Neutrophil (primary cell): ENCODE measurements around the gene UBE4B.
"Not testable (repeated sequence)": the region's sequence is repeated elsewhere in the genome, so short reads cannot be mapped to it uniquely, and the experiment has no call there.

Experiments
- H3K27ac ChIP-seq: fragments of 200-600 bp; sonication (generic); 2 replicates; pipeline ENCODE4 v1.5.1; 2016; ENCODE audit warnings: mild to moderate bottlenecking, moderate library complexity
- H3K27me3 ChIP-seq: fragments of 200-600 bp; sonication (generic); 2 replicates; pipeline ENCODE4 v1.6.0; 2016; ENCODE audit warnings: mild to moderate bottlenecking
- H3K36me3 ChIP-seq: fragments of 200-600 bp; sonication (generic); 2 replicates; pipeline ENCODE4 v1.5.1; 2017
- H3K4me1 ChIP-seq, 2 experiments: fragments of 200-600 bp in 1 of 2; sonication (generic) in 1 of 2; 1 replicate in 1 of 2; 2 replicates in 1 of 2; pipeline versions ENCODE4 v1.5.1 to v1.6.1; 2013 to 2016; ENCODE audit warnings: low read depth in 1 of 2, low read length in 1 of 2, mild to moderate bottlenecking in 1 of 2, moderate library complexity in 1 of 2; ENCODE audit not compliant: control insufficient read depth in 1 of 2, insufficient read depth in 1 of 2
- H3K4me3 ChIP-seq, 2 experiments: fragments of 200-600 bp in 1 of 2; sonication (generic) in 1 of 2; 1 replicate in 1 of 2; 2 replicates in 1 of 2; pipeline ENCODE4 v1.5.1; 2013 to 2016; ENCODE audit warnings: low read depth in 1 of 2, low read length in 1 of 2, mild to moderate bottlenecking in 1 of 2, moderate library complexity in 1 of 2
- H3K9me3 ChIP-seq: fragments of 200-600 bp; sonication (generic); 2 replicates; pipeline ENCODE4 v1.5.1; 2016
- TF ChIP-seq, protein P1 (sequence below): fragments of 200-600 bp; sonication (generic); IDR thresholded peaks from 2 replicates; pipeline ENCODE4 v1.5.1; 2016; ENCODE audit warnings: antibody characterized with exemption

UBE4B gene

GRCh38 chr1:10065760-10066159 is 33.0 kb downstream of the UBE4B start:
- peak overlapping the region; percentile 83 for H3K27ac ChIP-seq
- TF ChIP-seq, protein P1, sequence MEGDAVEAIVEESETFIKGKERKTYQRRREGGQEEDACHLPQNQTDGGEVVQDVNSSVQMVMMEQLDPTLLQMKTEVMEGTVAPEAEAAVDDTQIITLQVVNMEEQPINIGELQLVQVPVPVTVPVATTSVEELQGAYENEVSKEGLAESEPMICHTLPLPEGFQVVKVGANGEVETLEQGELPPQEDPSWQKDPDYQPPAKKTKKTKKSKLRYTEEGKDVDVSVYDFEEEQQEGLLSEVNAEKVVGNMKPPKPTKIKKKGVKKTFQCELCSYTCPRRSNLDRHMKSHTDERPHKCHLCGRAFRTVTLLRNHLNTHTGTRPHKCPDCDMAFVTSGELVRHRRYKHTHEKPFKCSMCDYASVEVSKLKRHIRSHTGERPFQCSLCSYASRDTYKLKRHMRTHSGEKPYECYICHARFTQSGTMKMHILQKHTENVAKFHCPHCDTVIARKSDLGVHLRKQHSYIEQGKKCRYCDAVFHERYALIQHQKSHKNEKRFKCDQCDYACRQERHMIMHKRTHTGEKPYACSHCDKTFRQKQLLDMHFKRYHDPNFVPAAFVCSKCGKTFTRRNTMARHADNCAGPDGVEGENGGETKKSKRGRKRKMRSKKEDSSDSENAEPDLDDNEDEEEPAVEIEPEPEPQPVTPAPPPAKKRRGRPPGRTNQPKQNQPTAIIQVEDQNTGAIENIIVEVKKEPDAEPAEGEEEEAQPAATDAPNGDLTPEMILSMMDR = no peak
- no peaks in the 10 kb centered on the region for H3K27me3 ChIP-seq
- H3K4me3 ChIP-seq = no peak overlapping the region
- no peaks in the 10 kb centered on the region for H3K36me3 ChIP-seq
- H3K4me1 ChIP-seq = peaks cover 24 to 29% of the 10 kb centered on the region in 2 experiments
- no peaks in the 10 kb centered on the region for H3K9me3 ChIP-seq

DNA sequence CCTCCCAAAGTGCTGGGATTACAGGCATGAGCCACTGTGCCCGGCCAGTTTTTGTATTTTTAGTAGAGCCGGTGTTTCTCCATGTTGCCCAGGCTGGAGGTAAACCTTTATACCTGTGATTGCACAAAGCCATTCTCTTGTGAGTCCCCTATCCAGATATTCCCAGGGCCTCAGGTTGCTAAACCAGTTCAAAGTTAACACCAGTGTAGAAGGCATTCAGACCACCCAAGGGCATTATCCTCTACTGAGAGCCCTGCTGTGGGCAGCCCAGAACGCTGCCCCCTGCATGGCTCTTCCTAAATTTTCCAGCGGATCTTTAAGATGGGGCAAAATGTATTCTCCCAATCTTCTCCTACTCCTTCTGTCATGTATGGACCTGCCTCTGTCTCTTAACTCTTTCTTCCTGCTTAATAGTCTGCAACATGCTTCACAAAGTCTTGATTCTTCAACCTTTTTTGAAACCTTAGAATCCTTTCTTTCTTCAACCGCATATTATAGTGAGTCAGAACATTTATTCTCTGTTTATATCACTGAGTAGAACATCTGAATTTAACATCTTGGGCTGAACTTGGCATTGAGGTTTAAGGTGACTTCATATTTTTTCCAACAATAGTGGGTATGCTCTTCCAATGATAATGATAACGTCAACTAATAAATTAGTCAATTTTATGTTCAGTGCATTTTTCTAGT is 36.0 kb downstream of the UBE4B start:
- TF ChIP-seq, protein P1 = no peak
- peaks cover 6% of the 10 kb centered on the region for H3K36me3 ChIP-seq
- no peaks in the 10 kb centered on the region for H3K27me3 ChIP-seq
- H3K4me3 ChIP-seq = no peak overlapping the region
- H3K27ac ChIP-seq = no peak overlapping the region
- H3K9me3 ChIP-seq = no peaks in the 10 kb centered on the region
- H3K4me1 ChIP-seq = peaks cover 24 to 29% of the 10 kb centered on the region in 2 experiments

DNA sequence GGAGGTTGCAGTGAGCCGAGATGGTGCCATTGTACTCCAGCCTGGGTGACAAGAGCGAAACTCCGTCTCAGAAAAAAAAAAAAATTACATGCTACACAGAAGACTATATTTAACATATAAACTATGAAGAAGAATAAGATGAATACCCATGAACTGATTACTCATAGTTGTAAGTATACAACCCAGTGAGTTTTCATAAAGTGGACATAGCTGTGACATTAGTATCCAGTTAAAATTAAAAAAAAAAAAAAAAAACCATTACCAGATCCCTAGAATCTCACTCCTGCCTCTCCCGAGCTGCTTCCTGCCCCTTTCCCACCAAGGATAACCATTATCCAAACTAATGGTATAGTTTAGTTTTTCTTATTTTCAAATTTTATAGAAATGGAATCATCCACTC is 37.4 kb downstream of the UBE4B start:
- TF ChIP-seq, protein P1 = no peak
- Histone ChIP-seq H3K4me3 (no peak overlapping the region), H3K27me3 (no peaks in the 10 kb centered on the region), H3K9me3 (no peaks in the 10 kb centered on the region), H3K36me3 (peaks cover 6% of the 10 kb centered on the region), H3K4me1 (peaks cover 24 to 25% of the 10 kb centered on the region in 2 experiments), H3K27ac (no peak overlapping the region)

GRCh38 chr1:10071640-10072039 is 38.9 kb downstream of the UBE4B start:
- peaks cover 10 to 15% of the 10 kb centered on the region in 2 experiments for H3K4me1 ChIP-seq
- no peaks in the 10 kb centered on the region for H3K9me3 ChIP-seq
- TF ChIP-seq, protein P1 = no peak
- H3K27me3 ChIP-seq = no peaks in the 10 kb centered on the region
- peaks cover 6% of the 10 kb centered on the region for H3K36me3 ChIP-seq
- no peak overlapping the region for H3K27ac ChIP-seq
- H3K4me3 ChIP-seq = no peak overlapping the region

DNA sequence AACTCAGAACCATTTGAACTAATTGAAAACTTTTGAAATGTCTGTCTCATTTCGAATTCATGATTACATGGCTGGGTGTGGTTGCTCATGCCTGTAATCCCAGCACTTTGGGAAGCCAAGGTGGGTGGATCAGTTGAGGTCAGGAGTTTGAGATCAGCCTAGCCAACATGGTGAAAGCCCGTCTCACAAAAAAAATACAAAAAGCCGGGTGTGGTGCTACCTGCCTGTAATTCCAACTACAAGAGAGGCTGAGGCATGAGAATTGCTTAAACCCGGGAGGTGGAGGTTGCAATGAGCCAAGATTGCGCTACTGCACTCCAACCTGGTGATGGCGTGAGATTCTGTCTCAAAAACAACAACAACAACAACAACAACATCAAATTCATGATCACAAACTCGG is 40.6 kb downstream of the UBE4B start:
- peaks cover 13% of the 10 kb centered on the region for H3K36me3 ChIP-seq
- H3K4me3 ChIP-seq, H3K27me3 ChIP-seq, H3K4me1 ChIP-seq, H3K9me3 ChIP-seq: not testable (repeated sequence)
- peak overlapping the region; percentile 26 for H3K27ac ChIP-seq

DNA sequence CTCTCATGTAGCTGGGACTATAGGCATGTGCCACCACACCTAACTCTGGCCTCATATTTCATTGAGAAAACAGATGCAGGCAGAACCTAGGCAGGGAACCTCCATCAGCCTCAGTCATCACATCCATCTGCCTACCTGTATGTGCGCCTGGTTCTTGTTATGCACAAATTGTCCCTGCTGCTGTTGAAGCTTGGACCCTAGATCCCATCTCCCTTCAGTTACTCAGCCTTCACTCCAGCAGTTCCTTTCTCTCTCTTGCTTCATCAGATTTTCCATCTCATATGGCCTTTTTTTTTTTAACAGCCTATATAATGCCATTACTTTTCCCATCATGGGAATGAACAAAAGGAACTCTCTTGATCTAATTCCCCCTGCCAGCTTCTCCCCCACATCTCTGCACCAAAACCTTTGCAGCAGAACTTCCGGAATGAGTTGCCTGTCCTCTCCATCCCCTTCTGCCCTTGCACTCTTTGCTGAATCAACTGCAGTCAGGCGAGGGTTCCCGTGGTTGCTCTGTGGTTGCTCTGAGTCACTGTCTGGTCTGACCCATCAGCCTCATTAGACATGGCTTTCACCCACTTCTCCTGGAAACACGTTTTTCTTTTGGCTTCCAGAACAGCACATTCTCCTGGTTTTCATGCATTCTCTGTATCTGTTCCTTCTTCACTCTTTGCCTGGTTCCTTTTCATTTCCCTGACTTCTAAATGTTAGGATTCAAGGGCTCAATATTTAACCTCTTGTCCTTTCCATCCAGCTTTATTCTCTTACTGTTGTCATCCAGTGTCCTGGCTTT is 41.5 kb downstream of the UBE4B start:
- TF ChIP-seq, protein P1 = no peak
- peak overlapping the region; percentile 63 for H3K27ac ChIP-seq
- H3K4me1 ChIP-seq = peaks cover 0 to 7% of the 10 kb centered on the region in 2 experiments

More for the DNA sequence above, 41.5 kb downstream of the UBE4B start:
- Histone ChIP-seq H3K36me3 (peaks cover 13% of the 10 kb centered on the region), H3K27me3 (no peaks in the 10 kb centered on the region), H3K9me3 (no peaks in the 10 kb centered on the region), H3K4me3 (no peak overlapping the region)
